Measurements from ENCODE around the gene C4orf50.

DNA sequence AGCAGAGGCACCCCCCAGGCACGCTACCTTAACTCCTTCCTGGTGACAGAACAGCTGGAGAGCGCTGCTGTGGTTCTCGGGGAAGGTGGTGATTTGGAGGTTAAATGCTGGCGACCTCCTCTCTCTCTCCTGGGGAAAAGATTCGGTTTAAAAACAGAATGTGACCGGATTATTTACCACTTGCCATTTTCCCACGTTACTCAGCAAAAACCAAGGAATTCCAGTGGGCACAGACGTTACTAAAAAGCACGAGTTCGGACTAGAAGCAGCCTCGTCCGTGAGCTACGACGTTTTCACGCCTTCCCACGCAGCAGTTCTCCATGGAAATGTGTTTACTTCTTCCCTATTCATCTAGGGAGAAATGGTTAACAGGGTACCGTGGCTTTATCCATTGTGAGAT lies 32.3 kb upstream of the C4orf50 start:
- TF ChIP-seq, protein P1, sequence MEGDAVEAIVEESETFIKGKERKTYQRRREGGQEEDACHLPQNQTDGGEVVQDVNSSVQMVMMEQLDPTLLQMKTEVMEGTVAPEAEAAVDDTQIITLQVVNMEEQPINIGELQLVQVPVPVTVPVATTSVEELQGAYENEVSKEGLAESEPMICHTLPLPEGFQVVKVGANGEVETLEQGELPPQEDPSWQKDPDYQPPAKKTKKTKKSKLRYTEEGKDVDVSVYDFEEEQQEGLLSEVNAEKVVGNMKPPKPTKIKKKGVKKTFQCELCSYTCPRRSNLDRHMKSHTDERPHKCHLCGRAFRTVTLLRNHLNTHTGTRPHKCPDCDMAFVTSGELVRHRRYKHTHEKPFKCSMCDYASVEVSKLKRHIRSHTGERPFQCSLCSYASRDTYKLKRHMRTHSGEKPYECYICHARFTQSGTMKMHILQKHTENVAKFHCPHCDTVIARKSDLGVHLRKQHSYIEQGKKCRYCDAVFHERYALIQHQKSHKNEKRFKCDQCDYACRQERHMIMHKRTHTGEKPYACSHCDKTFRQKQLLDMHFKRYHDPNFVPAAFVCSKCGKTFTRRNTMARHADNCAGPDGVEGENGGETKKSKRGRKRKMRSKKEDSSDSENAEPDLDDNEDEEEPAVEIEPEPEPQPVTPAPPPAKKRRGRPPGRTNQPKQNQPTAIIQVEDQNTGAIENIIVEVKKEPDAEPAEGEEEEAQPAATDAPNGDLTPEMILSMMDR (conservative IDR thresholded peaks at IDR 0.05; ENCODE audit: low read length), result no peak
- no peak for TF ChIP-seq EZH2phosphoT487 (IDR thresholded peaks at IDR 0.05; ENCODE audit: borderline replicate concordance)

All from Loucy (cell line).